PC-3 (cell line): ENCODE results near the gene AGAP1. TPM values are rescaled to one million over a fixed set of nuclear protein-coding genes. Genes with fewer than 3 reads are reported as not detected.

Source experiments
- ATAC-seq: fragments of 200-7000 bp; cut with Tn5 transposase; 2 replicates; pipeline ENCODE4 v1.9.1; 2020; ENCODE audit warnings: mild to moderate bottlenecking, moderate library complexity
- BruUV-seq: library from RNA; stranded (reverse); fragments of 400-500 nt; replicated peaks from 2 replicates; lab custom pipeline; 2021; lab: Mats Ljungman, UMichigan
- CTCF ChIA-PET: fragments of 300-600 bp; sonication (Branson Sonifier 250); formaldehyde crosslinking; loops from one replicate; lab custom pipeline; 2022; ENCODE audit warnings: antibody characterized with exemption; lab: Charles Lee
- POLR2A ChIA-PET: fragments of 300-600 bp; sonication (Branson Sonifier 250); formaldehyde crosslinking; loops from one replicate; lab custom pipeline; 2022; ENCODE audit warnings: antibody characterized with exemption; ENCODE audit not compliant: unreplicated experiment; lab: Charles Lee
- DNase-seq: peaks from one replicate; pipeline ENCODE4 v3.0.0-alpha.2; 2015
- H2AFZ ChIP-seq: fragments of 300-600 bp; sonication (generic); 2 replicates; pipeline ENCODE4 v1.6.0; 2016; ENCODE audit warnings: antibody characterized with exemption, low read length
- H3F3A ChIP-seq: fragments of 300-600 bp; sonication (generic); one replicate; pipeline ENCODE4 v1.6.0; 2017; ENCODE audit warnings: antibody characterized with exemption, low read length, control low read depth, mild to moderate bottlenecking; ENCODE audit not compliant: unreplicated experiment
- H3K27ac ChIP-seq: fragments of 300-600 bp; sonication (generic); 2 replicates; pipeline ENCODE4 v1.5.1; 2016; ENCODE audit warnings: mild to moderate bottlenecking, low read length
- H3K27me3 ChIP-seq: fragments of 300-600 bp; sonication (generic); 2 replicates; pipeline ENCODE4 v1.6.1; 2016; ENCODE audit warnings: low read length, mixed read lengths
- H3K36me3 ChIP-seq: fragments of 300-600 bp; sonication (generic); 2 replicates; pipeline ENCODE4 v1.6.1; 2016; ENCODE audit warnings: low read depth, mixed run types, low read length, mixed read lengths
- H3K4me1 ChIP-seq: fragments of 300-600 bp; sonication (generic); 2 replicates; pipeline ENCODE4 v1.5.1; 2016; ENCODE audit warnings: low read length; ENCODE audit not compliant: insufficient read depth
- H3K4me2 ChIP-seq: fragments of 300-600 bp; sonication (generic); 2 replicates; pipeline ENCODE4 v1.6.0; 2016; ENCODE audit warnings: low read length
- H3K4me3 ChIP-seq: fragments of 300-600 bp; sonication (generic); 2 replicates; pipeline ENCODE4 v1.5.1; 2016; ENCODE audit warnings: mild to moderate bottlenecking, low read length, mixed read lengths
- H3K79me2 ChIP-seq: fragments of 300-600 bp; sonication (generic); 2 replicates; pipeline ENCODE4 v1.6.1; 2017; ENCODE audit warnings: low read length, mixed read lengths
- H3K9ac ChIP-seq: fragments of 300-600 bp; sonication (generic); 2 replicates; pipeline ENCODE4 v1.6.0; 2016; ENCODE audit warnings: mild to moderate bottlenecking, low read length
- H3K9me2 ChIP-seq: fragments of 300-600 bp; sonication (generic); replicated peaks from 2 replicates; pipeline ENCODE4 v1.6.1; 2016; ENCODE audit warnings: mixed run types, low read length, mixed read lengths
- H3K9me3 ChIP-seq: fragments of 300-600 bp; sonication (generic); 2 replicates; pipeline ENCODE4 v1.6.1; 2016; ENCODE audit warnings: low read length, mixed read lengths
- H4K20me1 ChIP-seq: fragments of 300-600 bp; sonication (generic); 2 replicates; pipeline ENCODE4 v1.6.1; 2016; ENCODE audit warnings: low read length, mixed read lengths
- CTCF ChIP-seq: fragments of 300-600 bp; sonication (generic); conservative IDR thresholded peaks from 2 replicates; pipeline ENCODE4 v1.5.1; 2017; ENCODE audit warnings: antibody characterized with exemption, low read depth, mild to moderate bottlenecking, low read length
- EZH2 ChIP-seq: fragments of 300-600 bp; sonication (generic); IDR thresholded peaks from one replicate; pipeline ENCODE4 v1.6.1; 2017; ENCODE audit warnings: antibody characterized with exemption, mild to moderate bottlenecking, low read length; ENCODE audit not compliant: unreplicated experiment
- EZH2phosphoT487 ChIP-seq: fragments of 300-600 bp; sonication (generic); IDR thresholded peaks from 2 replicates; pipeline ENCODE4 v1.6.1; 2018; ENCODE audit warnings: mild to moderate bottlenecking, antibody characterized with exemption, low read length, borderline replicate concordance
- intact Hi-C: fragments of 100-400 bp; cut with micrococcal nuclease; formaldehyde crosslinking; loops from 2 replicates; pipeline ENCODE4 v1.9.0; 2023
- total RNA-seq: library from RNA; depleted of rRNA; stranded (reverse); fragments of >200 nt; gene quantifications from 2 replicates; pipeline ENCODE4 v1.2.3, GENCODE V29; 2014

The AGAP1 gene
- total RNA-seq, 1 experiment from 2014 or later: 31.0 TPM

- no peak for ATAC-seq
- POLR2A ChIA-PET: no interaction called here
Measured at GRCh38 chr2:235582729-235583128, 88.9 kb downstream of the AGAP1 start.

GRCh38 chr2:235583144-235583543 lies 89.3 kb downstream of the AGAP1 start:
- Histone ChIP-seq H2AFZ (no peak overlapping the region), H3K9me3 (no peaks in the 10 kb centered on the region), H3K27me3 (no peaks in the 10 kb centered on the region), H3K4me3 (no peak overlapping the region), H4K20me1 (peaks cover 10% of the 10 kb centered on the region; the same call in 1 of the 2 replicates), H3K27ac (no peak overlapping the region), H3K4me2 (no peak overlapping the region), H3K9me2 (no peaks in the 10 kb centered on the region), H3K9ac (no peak overlapping the region), H3F3A (no peaks in the 10 kb centered on the region), H3K79me2 (peaks cover 85% of the 10 kb centered on the region), H3K4me1 (no peaks in the 10 kb centered on the region), H3K36me3 (no peaks in the 10 kb centered on the region)
- ChIA-PET CTCF (no interaction called here), POLR2A (interaction anchor here (0.7 kb wide), 1 partner anchor 223 kb away, joined by 11 read pairs; no protein-coding TSS in a partner anchor)
- intact Hi-C loops: no loop called here
- no TSS peak for BruUV-seq
- DNase-seq (no peak), ATAC-seq (no peak)
- TF ChIP-seq EZH2phosphoT487: no peak

More at GRCh38 chr2:235582729-235583128, 88.9 kb downstream of the AGAP1 start:
- H3F3A ChIP-seq: no peaks in the 10 kb centered on the region
- BruUV-seq: no TSS peak
- TF ChIP-seq CTCF: no peak
- TF ChIP-seq EZH2phosphoT487: no peak
- no peak for TF ChIP-seq EZH2
- H3K27ac ChIP-seq: no peak overlapping the region
- CTCF ChIA-PET: no interaction called here
- no peak overlapping the region for H2AFZ ChIP-seq
- H3K9me3 ChIP-seq: no peaks in the 10 kb centered on the region
- H3K9me2 ChIP-seq: no peaks in the 10 kb centered on the region
- H3K9ac ChIP-seq: no peak overlapping the region
- H3K36me3 ChIP-seq: no peaks in the 10 kb centered on the region
- no peaks in the 10 kb centered on the region for H3K4me1 ChIP-seq
- H3K79me2 ChIP-seq: peaks cover 88% of the 10 kb centered on the region
- no peak overlapping the region for H3K4me3 ChIP-seq
- peaks cover 10% of the 10 kb centered on the region; the same call in 1 of the 2 replicates for H4K20me1 ChIP-seq
- H3K4me2 ChIP-seq: no peak overlapping the region
- intact Hi-C loops: no loop called here
- H3K27me3 ChIP-seq: no peaks in the 10 kb centered on the region
- DNase-seq: no peak

GRCh38 chr2:235583925-235584637 lies 90.2 kb downstream of the AGAP1 start:
- H4K20me1 ChIP-seq: peaks cover 10% of the 10 kb centered on the region; the same call in 1 of the 2 replicates

More at GRCh38 chr2:235583925-235584637, 90.2 kb downstream of the AGAP1 start:
- ATAC-seq: no peak
- POLR2A ChIA-PET: interaction anchor here (0.7 kb wide), 1 partner anchor 224 kb away, joined by 11 read pairs; no protein-coding TSS in a partner anchor
- CTCF ChIA-PET: no interaction called here
- Histone ChIP-seq H2AFZ (no peak overlapping the region), H3K79me2 (peaks cover 87% of the 10 kb centered on the region), H3K9ac (no peak overlapping the region), H3K27ac (no peak overlapping the region), H3K4me2 (no peak overlapping the region), H3F3A (no peaks in the 10 kb centered on the region), H3K9me3 (no peaks in the 10 kb centered on the region), H3K4me3 (no peak overlapping the region), H3K36me3 (no peaks in the 10 kb centered on the region), H3K27me3 (no peaks in the 10 kb centered on the region), H3K4me1 (no peaks in the 10 kb centered on the region), H3K9me2 (no peaks in the 10 kb centered on the region)
- DNase-seq: no peak
- no peak for TF ChIP-seq EZH2
- no peak for TF ChIP-seq EZH2phosphoT487
- TF ChIP-seq CTCF: no peak
- no TSS peak for BruUV-seq
- intact Hi-C loops: no loop called here
